SK-N-SH treated with all-trans-retinoic acid at 6 μM for 48 hours (cell line): ENCODE data around the gene STIM2.

Experiments
- ISL1 ChIP-seq: fragments of 250-450 bp; sonication (Bioruptor Pico); IDR thresholded peaks from 2 replicates; pipeline ENCODE4 v2.1.2; 2022; ENCODE audit warnings: mild to moderate bottlenecking, moderate library complexity
- OSR1 ChIP-seq: fragments of 250-450 bp; sonication (Bioruptor Pico); IDR thresholded peaks from 2 replicates; pipeline ENCODE4 v1.8.0; 2022; ENCODE audit warnings: moderate library complexity, mild to moderate bottlenecking, inconsistent platforms
- PATZ1 ChIP-seq: fragments of 250-450 bp; sonication (Bioruptor Pico); IDR thresholded peaks from 2 replicates; pipeline ENCODE4 v1.8.0; 2020; ENCODE audit warnings: mild to moderate bottlenecking, moderate library complexity, borderline replicate concordance
- POU6F1 ChIP-seq: fragments of 250-450 bp; sonication (Bioruptor Pico); IDR thresholded peaks from 2 replicates; pipeline ENCODE4 v1.8.0; 2021; ENCODE audit warnings: low read depth, mild to moderate bottlenecking, moderate library complexity, borderline replicate concordance
- RARB ChIP-seq: fragments of 250-450 bp; sonication (Bioruptor Pico); IDR thresholded peaks from 2 replicates; pipeline ENCODE4 v1.8.0; 2021; ENCODE audit warnings: mild to moderate bottlenecking, moderate library complexity
- SNAI2 ChIP-seq: fragments of 250-450 bp; sonication (Bioruptor Pico); IDR thresholded peaks from 2 replicates; pipeline ENCODE4 v1.5.0; 2020; ENCODE audit warnings: mild to moderate bottlenecking, moderate library complexity
- TCF4 ChIP-seq: fragments of 250-450 bp; sonication (Bioruptor Pico); IDR thresholded peaks from 2 replicates; pipeline ENCODE4 v1.8.0; 2021; ENCODE audit warnings: mild to moderate bottlenecking, moderate library complexity, borderline replicate concordance
- TOX ChIP-seq: fragments of 250-450 bp; sonication (Bioruptor Pico); IDR thresholded peaks from 2 replicates; pipeline ENCODE4 v1.8.0; 2021; ENCODE audit warnings: mild to moderate bottlenecking, moderate library complexity, borderline replicate concordance
- ZFP3 ChIP-seq: fragments of 250-450 bp; sonication (Bioruptor Pico); IDR thresholded peaks from 2 replicates; pipeline ENCODE4 v1.5.0; 2020; ENCODE audit warnings: mild to moderate bottlenecking, moderate library complexity
- ZFP30 ChIP-seq: fragments of 450-650 bp; formaldehyde crosslinking; IDR thresholded peaks from 2 replicates; pipeline ENCODE4 v1.5.0; 2022; ENCODE audit warnings: mild to moderate bottlenecking, moderate library complexity
- ZNF8 ChIP-seq: fragments of 450-650 bp; formaldehyde crosslinking; IDR thresholded peaks from 2 replicates; pipeline ENCODE4 v1.5.0; 2020; ENCODE audit warnings: mild to moderate bottlenecking, moderate library complexity

GRCh38 chr4:27016551-27016950 lies 155.9 kb downstream of the STIM2 start:
- TF ChIP-seq ZFP30 (CRISPR knock-in tag) = no peak
- TF ChIP-seq ZFP3 (CRISPR knock-in tag) = no peak
- no peak for TF ChIP-seq RARB
- no peak for TF ChIP-seq OSR1 (CRISPR knock-in tag)
- no peak for TF ChIP-seq TOX
- no peak for TF ChIP-seq POU6F1 (CRISPR knock-in tag)
- no peak for TF ChIP-seq TCF4 (CRISPR knock-in tag)
- no peak for TF ChIP-seq ISL1 (CRISPR knock-in tag)
- TF ChIP-seq PATZ1 (CRISPR knock-in tag) = no peak
- no peak for TF ChIP-seq SNAI2 (CRISPR knock-in tag)
- no peak for TF ChIP-seq ZNF8 (CRISPR knock-in tag)
